Measurements from ENCODE around the gene OTC.

Gene OTC

GRCh38 chrX:38352362-38352761 is at the start of gene OTC:
OTC (plus strand) TSS chrX:38352604; CDS start chrX:38352697, 93 bp downstream.
- no peak for FAIRE-seq

- FAIRE-seq, result no peak
Measured at GRCh38 chrX:38304010-38304409, 48.4 kb upstream of the OTC start.

GRCh38 chrX:38305971-38306370 is 46.4 kb upstream of the OTC start:
- no peak for FAIRE-seq

- FAIRE-seq, result no peak
Measured at GRCh38 chrX:38311743-38312142, 40.7 kb upstream of the OTC start.

GRCh38 chrX:38312436-38312835 is 40.0 kb upstream of the OTC start:
- no peak for FAIRE-seq

- FAIRE-seq, result no peak
Measured at GRCh38 chrX:38313190-38313589, 39.2 kb upstream of the OTC start.

GRCh38 chrX:38315186-38315585 is 37.2 kb upstream of the OTC start:
- FAIRE-seq, result no peak

GRCh38 chrX:38318196-38318595 is 34.2 kb upstream of the OTC start:
- no peak for FAIRE-seq

GRCh38 chrX:38318606-38319005 is 33.8 kb upstream of the OTC start:
- FAIRE-seq, result no peak

GRCh38 chrX:38320819-38321218 is 31.6 kb upstream of the OTC start:
- no peak for FAIRE-seq

GRCh38 chrX:38326086-38326485 is 26.3 kb upstream of the OTC start:
- FAIRE-seq, result no peak

GRCh38 chrX:38327007-38327774 is 25.2 kb upstream of the OTC start, which contains the start of gene RPGR:
RPGR (minus strand) TSS chrX:38327509; CDS start chrX:38327367, 142 bp downstream.
- FAIRE-seq, result no peak

- no peak for FAIRE-seq
Measured at GRCh38 chrX:38327775-38328081, 24.7 kb upstream of the OTC start.

GRCh38 chrX:38332505-38332904 is 19.9 kb upstream of the OTC start:
- no peak for FAIRE-seq

GRCh38 chrX:38335382-38335781 is 17.0 kb upstream of the OTC start:
- FAIRE-seq, result no peak

- no peak for FAIRE-seq
Measured at GRCh38 chrX:38336538-38337240, 15.7 kb upstream of the OTC start.

GRCh38 chrX:38341442-38341841 is 11.0 kb upstream of the OTC start:
- no peak for FAIRE-seq

- no peak for FAIRE-seq
Measured at GRCh38 chrX:38342853-38343778, 9.3 kb upstream of the OTC start.

GRCh38 chrX:38346150-38346549 is 6.3 kb upstream of the OTC start:
- FAIRE-seq, result no peak

- no peak for FAIRE-seq
Measured at GRCh38 chrX:38347136-38347535, 5.3 kb upstream of the OTC start.

- FAIRE-seq, result no peak
Measured at GRCh38 chrX:38351346-38351745, 1.1 kb upstream of the OTC start.

- no peak for FAIRE-seq
Measured at GRCh38 chrX:38356401-38356800, 4.0 kb downstream of the OTC start.

All from endometrium (tissue), 2 donors.